ENCODE data around the gene OGDH. TPM values are rescaled to one million over a fixed set of nuclear protein-coding genes. Genes with fewer than 3 reads are reported as not detected.

OGDH gene
- total RNA-seq, 6 experiments from 2014 or later, result 46.6 to 63.2 (median 55.8) TPM

GRCh38 chr7:44574287-44574872, 32.0 kb upstream of the OGDH start:
- Histone ChIP-seq H3K36me3 (peaks cover 9 to 51% (median 26%) of the 10 kb centered on the region in 4 donors), H3K27me3 (no peaks in the 10 kb centered on the region), H3K27ac (peak overlapping the region; percentile 71 to 84 (median 75)), H3K4me1 (peaks cover 2 to 8% (median 5%) of the 10 kb centered on the region in 4 donors), H3K4me3 (peak overlapping the region; percentile 81 to 98 (median 93)), H3K9me3 (no peaks in the 10 kb centered on the region)
- ATAC-seq (no peak), DNase-seq (no peak)
- intact Hi-C loops (cut with DNase I), result no loop called here
- TF ChIP-seq CTCF (IDR thresholded peaks at IDR 0.05) (no peak), POLR2A (IDR thresholded peaks at IDR 0.05) (no peak)
- WGBS (ENCODE audit: insufficient coverage, low coverage, low lambda C conversion rate, missing lambda C conversion rate), result 36% methylated on average over 14 of the region's 18 CpGs

- Histone ChIP-seq H3K4me1 (peaks cover 2 to 12% (median 5%) of the 10 kb centered on the region in 4 donors), H3K36me3 (peaks cover 9 to 51% (median 25%) of the 10 kb centered on the region in 4 donors), H3K27me3 (no peaks in the 10 kb centered on the region), H3K4me3 (peak overlapping the region in 1 of 3 donors; percentile 13), H3K9me3 (no peaks in the 10 kb centered on the region), H3K27ac (no peak overlapping the region)
- no peak for TF ChIP-seq CTCF (IDR thresholded peaks at IDR 0.05)
- TF ChIP-seq POLR2A (IDR thresholded peaks at IDR 0.05), result no peak
- ATAC-seq (no peak), DNase-seq (no peak)
- intact Hi-C loops (cut with DNase I), result no loop called here
Measured at GRCh38 chr7:44575054-44575453, 31.4 kb upstream of the OGDH start.

- DNase-seq (no peak), ATAC-seq (no peak)
- peaks cover 7 to 46% (median 14%) of the 10 kb centered on the region in 4 donors for H3K36me3 ChIP-seq
- H3K4me1 ChIP-seq, result peaks cover 2 to 22% (median 10%) of the 10 kb centered on the region in 4 donors
- TF ChIP-seq POLR2A (IDR thresholded peaks at IDR 0.05), result no peak
- TF ChIP-seq CTCF (IDR thresholded peaks at IDR 0.05), result no peak
- intact Hi-C loops (cut with DNase I), result no loop called here
- WGBS (ENCODE audit: insufficient coverage, low coverage, low lambda C conversion rate, missing lambda C conversion rate), result 51% methylated on average over 2 of the region's 2 CpGs
- no peaks in the 10 kb centered on the region for H3K9me3 ChIP-seq
- no peak overlapping the region for H3K27ac ChIP-seq
- no peaks in the 10 kb centered on the region for H3K27me3 ChIP-seq
- no peak overlapping the region for H3K4me3 ChIP-seq
Measured at GRCh38 chr7:44576228-44576627, 30.2 kb upstream of the OGDH start.

- H3K27me3 ChIP-seq, result no peaks in the 10 kb centered on the region
- 13% methylated on average over 14 of the region's 30 CpGs for WGBS (ENCODE audit: insufficient coverage, low coverage, low lambda C conversion rate, missing lambda C conversion rate)
- intact Hi-C loops (cut with DNase I), result loop anchor here in 1 of 2 donors (10.0 kb wide), 1 partner anchor 264 kb away; the partner anchor contains the start of gene H2AZ2
- ATAC-seq, result peak; percentile 10 to 21 (median 16)
- H3K36me3 ChIP-seq, result peaks cover 0 to 30% (median 6%) of the 10 kb centered on the region in 4 donors
- peak; percentile 45 to 65 (median 57) for DNase-seq
- TF ChIP-seq POLR2A (IDR thresholded peaks at IDR 0.05) (no peak), CTCF (IDR thresholded peaks at IDR 0.05) (no peak)
- H3K9me3 ChIP-seq, result no peaks in the 10 kb centered on the region
- H3K27ac ChIP-seq, result peak overlapping the region; percentile 74 to 96 (median 81)
- H3K4me3 ChIP-seq, result peak overlapping the region; percentile 84 to 94 (median 93)
- H3K4me1 ChIP-seq, result peaks cover 0 to 14% (median 5%) of the 10 kb centered on the region in 4 donors
Measured at GRCh38 chr7:44580945-44581878, 25.2 kb upstream of the OGDH start.
